Right ventricle myocardium superior (tissue), 1 donor: ENCODE measurements around the gene FAR1. TPM values are rescaled to one million over a fixed set of nuclear protein-coding genes. Genes with fewer than 3 reads are reported as not detected.
"Not testable (repeated sequence)": the region's sequence is repeated elsewhere in the genome, so short reads cannot be mapped to it uniquely, and the experiment has no call there.

ENCODE experiments used
- ATAC-seq: fragments of 200-7000 bp; cut with Tn5 transposase; one replicate; pipeline ENCODE4 v1.9.1; 2020; ENCODE audit warnings: mild to moderate bottlenecking; ENCODE audit not compliant: poor library complexity
- DNase-seq: peaks from one replicate; pipeline ENCODE4 v3.0.0-alpha.2; 2020
- intact Hi-C: fragments of 100-400 bp; cut with DNase I; formaldehyde crosslinking; loops from one replicate; pipeline ENCODE4 v1.11.2; 2022
- long read RNA-seq: library from polyadenylated mRNA; unstranded; transcript quantifications from one replicate; pipeline ENCODE4 v2.0.0, GENCODE V29; 2021
- total RNA-seq: library from RNA; stranded (reverse); fragmentation: NEBNext Ultra II Directional; extraction: Animal tissue kit (Norgen Biotek cat#: 25700); gene quantifications from one replicate; pipeline ENCODE4 v1.2.1, GENCODE V29; 2021
- donor health status: DM: no; HTN: yes; CAD: no; lungs with severe emphysema.

The FAR1 gene
- 35.3 TPM for total RNA-seq
- long read RNA-seq, full-length matches to known transcripts: 28 of 33 reads
- long read RNA-seq, partial matches to known transcripts: 2 of 33 reads
- long read RNA-seq, other reads (novel, unspliced or antisense): 3 of 33 reads

GRCh38 chr11:13668102-13668956, at the start of gene FAR1:
FAR1 (plus strand) TSS chr11:13668668; CDS start chr11:13694766, 26,098 bp downstream.
- intact Hi-C loops: no loop called here
- DNase-seq: peak; percentile 98
- ATAC-seq: peak; percentile 97

DNA sequence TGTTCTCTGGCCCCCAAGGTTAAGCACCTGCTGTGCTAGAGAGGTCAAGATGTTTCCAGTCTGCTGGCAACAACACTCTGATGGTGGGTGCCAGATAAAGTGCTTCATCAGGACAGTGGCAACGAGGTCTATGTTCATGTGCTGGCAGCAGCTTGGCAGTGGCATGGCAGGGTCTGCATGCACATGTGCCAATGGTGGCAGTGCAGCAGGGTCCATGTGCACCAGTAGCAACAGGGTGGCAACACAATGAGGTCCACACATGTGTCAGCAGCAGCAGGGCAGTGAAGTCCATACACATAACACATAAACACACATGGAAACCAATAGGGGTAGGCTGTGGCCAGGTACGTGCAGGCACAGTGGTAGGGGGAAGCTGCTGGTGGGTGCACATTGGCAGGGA, 48.4 kb upstream of the FAR1 start:
- no peak for ATAC-seq
- intact Hi-C loops: no loop called here
- no peak for DNase-seq

DNA sequence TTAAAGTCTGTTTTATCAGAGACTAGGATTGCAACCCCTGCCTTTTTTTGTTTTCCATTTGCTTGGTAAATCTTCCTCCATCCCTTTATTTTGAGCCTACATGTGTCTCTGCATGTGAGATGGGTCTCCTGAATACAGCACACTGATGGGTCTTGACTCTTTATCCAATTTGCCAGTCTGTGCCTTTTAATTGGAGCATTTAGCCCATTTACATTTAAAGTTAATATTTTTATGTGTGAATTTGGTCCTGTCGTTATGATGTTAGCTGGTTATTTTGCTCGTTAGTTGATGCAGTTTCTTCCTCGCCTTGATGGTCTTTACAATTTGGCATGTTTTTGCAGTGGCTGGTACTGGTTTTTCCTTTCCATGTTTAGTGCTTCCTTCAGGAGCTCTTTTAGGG, 41.6 kb upstream of the FAR1 start:
- intact Hi-C loops, DNase-seq, ATAC-seq: not testable (repeated sequence)

GRCh38 chr11:13628634-13629033, 39.8 kb upstream of the FAR1 start:
- intact Hi-C loops, DNase-seq, ATAC-seq: not testable (repeated sequence)

- no peak for ATAC-seq
- no peak for DNase-seq
- intact Hi-C loops: no loop called here
Observed at GRCh38 chr11:13629779-13630178, 38.7 kb upstream of the FAR1 start.

GRCh38 chr11:13635290-13635689, 33.2 kb upstream of the FAR1 start:
- DNase-seq (no peak), ATAC-seq (no peak)
- intact Hi-C loops: no loop called here

GRCh38 chr11:13635804-13636203, 32.7 kb upstream of the FAR1 start:
- ATAC-seq: no peak
- intact Hi-C loops: no loop called here
- no peak for DNase-seq

- ATAC-seq (no peak), DNase-seq (no peak)
- intact Hi-C loops: no loop called here
Observed at GRCh38 chr11:13637125-13638069, 31.1 kb upstream of the FAR1 start.

- intact Hi-C loops: no loop called here
- ATAC-seq: no peak
Observed at GRCh38 chr11:13638422-13638821, 30.0 kb upstream of the FAR1 start.

GRCh38 chr11:13644997-13645687, 23.3 kb upstream of the FAR1 start:
- intact Hi-C loops: no loop called here
- DNase-seq (no peak), ATAC-seq (no peak)

More at GRCh38 chr11:13638422-13638821, 30.0 kb upstream of the FAR1 start:
- no peak for DNase-seq

DNA sequence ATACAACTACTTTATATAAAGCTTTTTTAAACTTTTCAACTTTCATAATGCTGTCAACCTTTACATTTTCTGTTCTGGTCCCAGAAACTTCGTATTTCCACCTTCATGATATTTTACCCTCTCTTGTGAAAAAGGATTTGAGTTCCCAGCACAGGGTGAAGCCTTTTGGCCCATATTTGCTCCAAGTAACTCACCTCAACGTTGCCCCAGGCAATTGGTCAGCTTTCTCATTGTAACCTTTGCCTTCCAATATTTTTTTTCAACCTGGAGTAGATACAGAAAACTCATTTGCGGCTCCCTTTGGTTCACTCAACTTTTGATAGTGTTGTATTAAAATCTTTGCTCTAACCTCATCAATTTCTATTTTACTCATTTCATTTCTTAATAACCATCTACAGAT, 21.1 kb upstream of the FAR1 start:
- no peak for ATAC-seq
- intact Hi-C loops: no loop called here
- no peak for DNase-seq

DNA sequence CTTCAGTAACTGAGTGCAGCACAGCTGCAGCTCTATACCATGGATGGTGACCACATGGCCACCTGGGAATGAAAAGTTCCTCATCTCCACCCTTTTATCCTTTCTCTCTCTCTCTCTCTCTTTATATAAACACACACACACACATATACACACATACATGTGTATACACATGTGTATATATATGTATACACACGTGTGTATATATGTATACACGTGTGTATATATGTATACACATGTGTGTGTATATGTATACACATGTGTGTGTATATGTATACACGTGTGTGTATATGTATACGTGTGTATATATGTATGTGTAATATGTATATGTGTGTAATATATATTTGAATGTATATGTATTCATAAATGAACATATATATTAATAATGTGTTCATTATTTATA, 18.8 kb upstream of the FAR1 start:
- ATAC-seq: no peak
- no peak for DNase-seq
- intact Hi-C loops: no loop called here

DNA sequence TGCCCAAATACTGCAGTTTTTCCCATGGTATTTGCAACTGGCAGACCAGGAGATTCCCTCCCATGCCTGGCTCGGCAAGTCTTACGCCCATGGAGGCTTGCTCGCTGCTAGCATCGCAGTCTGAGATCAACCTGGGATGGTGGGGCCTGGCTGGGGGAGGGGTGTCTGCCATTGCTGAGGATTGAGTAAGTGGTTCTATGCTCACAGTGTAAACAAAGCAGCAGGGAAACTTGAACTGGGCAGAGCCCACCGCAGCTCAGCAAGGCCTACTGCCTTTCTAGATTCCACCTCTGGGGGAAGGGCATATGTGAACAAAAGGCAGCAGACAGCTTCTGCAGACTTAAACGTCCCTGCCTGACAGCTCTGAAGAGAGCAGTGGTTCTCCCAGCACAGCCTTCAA, 17.0 kb upstream of the FAR1 start:
- ATAC-seq, intact Hi-C loops, DNase-seq: not testable (repeated sequence)

- no peak for ATAC-seq
- intact Hi-C loops: no loop called here
- DNase-seq: no peak
Observed at GRCh38 chr11:13661074-13661623, 7.3 kb upstream of the FAR1 start.

- ATAC-seq (no peak), DNase-seq (no peak)
- intact Hi-C loops: no loop called here
Observed at GRCh38 chr11:13663631-13664071, 4.8 kb upstream of the FAR1 start.

GRCh38 chr11:13664351-13664750, 4.1 kb upstream of the FAR1 start:
- intact Hi-C loops: no loop called here
- DNase-seq (no peak), ATAC-seq (no peak)

DNA sequence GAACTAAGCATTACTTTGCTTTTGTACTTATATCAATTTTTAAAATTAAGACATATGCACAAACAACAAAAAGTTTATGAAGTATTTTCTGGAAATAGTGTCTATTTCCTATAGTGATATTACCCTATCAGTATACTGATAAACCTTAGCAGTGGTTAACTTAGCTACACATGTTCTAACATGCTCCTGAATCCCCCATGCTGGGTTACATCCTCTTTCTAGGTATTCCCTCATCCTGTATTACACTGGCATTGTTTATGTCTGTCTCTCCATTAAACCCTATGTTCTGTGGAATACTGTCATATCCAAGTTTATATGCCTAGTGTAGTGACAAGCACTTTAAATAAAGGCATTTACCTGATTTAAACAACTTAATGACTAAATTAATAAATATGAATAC, 1.8 kb upstream of the FAR1 start:
- no peak for ATAC-seq
- intact Hi-C loops: no loop called here
- DNase-seq: no peak

DNA sequence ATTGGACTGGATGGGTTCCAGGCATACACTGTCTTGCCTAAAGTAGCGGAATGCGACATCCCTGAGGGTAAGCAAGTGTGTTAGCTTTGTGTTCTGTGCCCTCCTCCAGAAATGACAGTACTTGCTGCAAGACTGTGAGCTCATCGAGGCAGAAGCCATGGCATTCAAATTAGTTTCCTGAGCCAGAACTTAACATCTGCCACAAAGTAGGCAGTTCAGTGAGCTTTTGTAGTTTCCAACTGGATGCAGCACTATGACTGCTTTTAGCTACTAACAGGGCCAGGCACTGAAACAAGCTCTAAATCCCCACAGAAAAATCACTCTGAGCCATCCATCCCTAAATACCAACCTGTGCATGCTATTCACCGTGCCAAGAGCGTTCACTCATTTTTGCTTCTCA, 1.2 kb upstream of the FAR1 start:
- no peak for DNase-seq
- ATAC-seq: no peak
- intact Hi-C loops: no loop called here

DNA sequence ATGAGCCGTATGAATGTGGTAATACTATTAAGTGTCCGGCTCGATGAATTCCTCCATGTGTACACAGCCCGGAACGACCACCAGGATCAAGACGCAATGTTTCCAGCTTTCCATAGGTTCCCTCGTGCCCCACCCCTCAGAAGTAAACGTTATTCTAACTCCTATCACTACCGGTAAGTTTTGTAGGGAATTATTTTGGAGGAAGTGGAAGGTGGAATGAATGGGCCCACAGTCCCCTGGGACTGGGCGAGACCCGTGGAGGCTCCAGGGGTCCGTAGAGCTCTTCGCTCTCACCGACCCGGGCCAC, 720 bp upstream of the FAR1 start:
- intact Hi-C loops: no loop called here
- DNase-seq: no peak
- ATAC-seq: no peak
